HepG2 (cell line): Measurements from ENCODE around the gene DIAPH3. TPM values are rescaled to one million over a fixed set of nuclear protein-coding genes. Genes with fewer than 3 reads are reported as not detected.

Source experiments
- ATAC-seq: fragments of 200-7000 bp; cut with Tn5 transposase; 3 replicates; pipeline ENCODE4 v1.9.1; 2020; ENCODE audit warnings: mild to moderate bottlenecking, moderate library complexity
- BruUV-seq: library from RNA; stranded (reverse); fragments of 400-500 nt; replicated peaks from 2 replicates; lab custom pipeline; 2021; lab: Mats Ljungman, UMichigan
- CTCF ChIA-PET: fragments of 300-600 bp; formaldehyde crosslinking; extraction: SDS; loops from one replicate; lab custom pipeline; 2021; ENCODE audit warnings: low total read pairs, inconsistent platforms, low intra/inter-chr PET ratio; lab: Yijun Ruan, JAX
- POLR2A ChIA-PET: fragments of 350-600 bp; sonication (Branson Sonifier 250); formaldehyde crosslinking; loops from one replicate; lab custom pipeline; 2020; ENCODE audit warnings: antibody characterized with exemption, inconsistent platforms; lab: Yijun Ruan, JAX
- DNase-seq: peaks from one replicate; pipeline ENCODE4 v3.0.0-alpha.2; 2015; ENCODE audit warnings: low spot score
- FAIRE-seq: peaks from 3 replicates; lab custom pipeline; 2011; peaks lifted over from hg19 to GRCh38; lab: Jason Lieb, UNC
- H2AFZ ChIP-seq: one replicate; pipeline ENCODE4 v1.6.1; 2011; ENCODE audit warnings: low read length, inconsistent platforms
- H3K27ac ChIP-seq: fragments of 300-600 bp; 3 replicates; pipeline ENCODE4 v1.8.0; 2011; ENCODE audit warnings: mixed run types, mild to moderate bottlenecking, mixed read lengths, low read length, inconsistent platforms; ENCODE audit not compliant: insufficient read depth; ENCODE audit errors: extremely low read length
- H3K27me3 ChIP-seq, 2 experiments: fragments of 200-600 bp in 1 of 2; 2 replicates in 1 of 2; 3 replicates in 1 of 2; pipeline versions ENCODE4 v1.6.0 to v1.8.0; 2011; ENCODE audit warnings: low read length in 2 of 2, mild to moderate bottlenecking in 2 of 2, moderate library complexity in 2 of 2, inconsistent platforms in 1 of 2; ENCODE audit not compliant: insufficient read depth in 2 of 2, control insufficient read depth in 1 of 2
- H3K36me3 ChIP-seq, 2 experiments: fragments of 200-600 bp in 1 of 2; replicated peaks in 1 of 2; 2 replicates in 1 of 2; 3 replicates in 1 of 2; pipeline versions ENCODE4 v1.5.1 to v1.8.0; 2011; ENCODE audit warnings: low read length in 2 of 2, inconsistent platforms in 1 of 2; ENCODE audit not compliant: insufficient read depth in 2 of 2, control insufficient read depth in 1 of 2
- H3K4me1 ChIP-seq: 2 replicates; pipeline ENCODE4 v1.5.1; 2012; ENCODE audit warnings: low read length, inconsistent platforms; ENCODE audit not compliant: insufficient read depth
- H3K4me2 ChIP-seq: 2 replicates; pipeline ENCODE4 v1.6.0; 2011; ENCODE audit warnings: low read depth, low read length, inconsistent platforms
- H3K4me3 ChIP-seq, 3 experiments: fragments of 200-600 bp in 1 of 3; sonication (generic), shearing (Covaris generic) in 1 of 3; replicated peaks in 1 of 3; 2 replicates each; pipeline ENCODE4 v1.5.1; 2011 to 2016; ENCODE audit warnings: low read length in 3 of 3, inconsistent platforms in 2 of 3, low read depth in 2 of 3, mild to moderate bottlenecking in 2 of 3, control low read depth in 1 of 3, mixed read lengths in 1 of 3; ENCODE audit not compliant: insufficient read depth in 1 of 3
- H3K79me2 ChIP-seq: one replicate; pipeline ENCODE4 v1.6.1; 2011; ENCODE audit warnings: low read length, inconsistent platforms; ENCODE audit not compliant: insufficient read depth
- H3K9ac ChIP-seq: 2 replicates; pipeline ENCODE4 v1.6.0; 2011; ENCODE audit warnings: mild to moderate bottlenecking, low read depth, low read length, inconsistent platforms; ENCODE audit not compliant: insufficient read depth
- H3K9me3 ChIP-seq: 2 replicates; pipeline ENCODE4 v1.5.1; 2012; ENCODE audit warnings: mild to moderate bottlenecking, low read length
- H4K20me1 ChIP-seq: 2 replicates; pipeline ENCODE4 v1.6.0; 2011; ENCODE audit warnings: inconsistent platforms, mild to moderate bottlenecking, low read length, moderate library complexity; ENCODE audit not compliant: insufficient read depth
- ATF7-NPFF ChIP-seq: sonication (generic); formaldehyde crosslinking; IDR thresholded peaks from 2 replicates; pipeline ENCODE4 v1.8.1; 2023; ENCODE audit warnings: mild to moderate bottlenecking, low read depth, missing genetic modification reagents, moderate library complexity
- ELF3 ChIP-seq: IDR thresholded peaks from 2 replicates; pipeline ENCODE4 v1.6.1; 2016; ENCODE audit warnings: missing genetic modification reagents, missing compliant biosample characterization
- HNF4G ChIP-seq, 2 experiments: sonication (generic) in 1 of 2; formaldehyde crosslinking in 1 of 2; IDR thresholded peaks; 2 replicates each; pipeline versions ENCODE4 v1.4.0 to v1.6.1; 2011 to 2020; ENCODE audit warnings: borderline replicate concordance in 2 of 2, low read depth in 2 of 2, mild to moderate bottlenecking in 2 of 2, low read length in 1 of 2, missing genetic modification reagents in 1 of 2, moderate library complexity in 1 of 2
- ISL2 ChIP-seq: sonication (generic); formaldehyde crosslinking; IDR thresholded peaks from 2 replicates; pipeline ENCODE4 v1.5.0; 2020; ENCODE audit warnings: missing genetic modification reagents
- MED13 ChIP-seq: sonication (generic); formaldehyde crosslinking; IDR thresholded peaks from 2 replicates; pipeline ENCODE4 v1.5.0; 2020; ENCODE audit warnings: missing genetic modification reagents
- PRMT3 ChIP-seq: sonication (generic); formaldehyde crosslinking; IDR thresholded peaks from 2 replicates; pipeline ENCODE4 v1.8.1; 2022; ENCODE audit warnings: low read depth, mild to moderate bottlenecking, moderate library complexity, missing genetic modification reagents, borderline replicate concordance
- SRF ChIP-seq: IDR thresholded peaks from 2 replicates; pipeline ENCODE4 v1.6.1; 2011; ENCODE audit warnings: mild to moderate bottlenecking, low read depth, low read length, moderate library complexity
- TEAD2 ChIP-seq: sonication (generic); formaldehyde crosslinking; IDR thresholded peaks from 2 replicates; pipeline ENCODE4 v1.9.0; 2021; ENCODE audit warnings: missing genetic modification reagents
- ZFP62 ChIP-seq: sonication (generic); formaldehyde crosslinking; IDR thresholded peaks from 2 replicates; pipeline ENCODE4 v1.4.0; 2020; ENCODE audit warnings: missing genetic modification reagents
- ZFY ChIP-seq: sonication (generic); formaldehyde crosslinking; IDR thresholded peaks from 2 replicates; pipeline ENCODE4 v1.4.0; 2020; ENCODE audit warnings: missing genetic modification reagents
- ZMAT3 ChIP-seq: sonication (generic); formaldehyde crosslinking; conservative IDR thresholded peaks from 2 replicates; pipeline ENCODE4 v1.7.0; 2021; ENCODE audit warnings: missing genetic modification reagents
- ZNF264 ChIP-seq: sonication (generic); formaldehyde crosslinking; IDR thresholded peaks from 2 replicates; pipeline ENCODE4 v1.4.0; 2020; ENCODE audit warnings: missing genetic modification reagents
- ZNF329 ChIP-seq: sonication (generic); formaldehyde crosslinking; IDR thresholded peaks from 2 replicates; pipeline ENCODE4 v1.9.0; 2021; ENCODE audit warnings: low read depth, mild to moderate bottlenecking, missing genetic modification reagents
- ZNF710 ChIP-seq: sonication (generic); formaldehyde crosslinking; IDR thresholded peaks from 2 replicates; pipeline ENCODE4 v1.5.0; 2020; ENCODE audit warnings: mild to moderate bottlenecking, missing genetic modification reagents, borderline replicate concordance
- ZNF781 ChIP-seq: sonication (generic); formaldehyde crosslinking; IDR thresholded peaks from 2 replicates; pipeline ENCODE4 v1.5.1; 2020; ENCODE audit warnings: borderline replicate concordance, mild to moderate bottlenecking, missing genetic modification reagents; ENCODE audit errors: not compliant biosample characterization
- in situ Hi-C: cut with HindIII; loops from 2 replicates; pipeline ENCODE4 v1.10.0; 2017; ENCODE audit warnings: low pct_unique_long_range_greater_than_20kb; ENCODE audit not compliant: extremely low pct_ligation_motif_present
- intact Hi-C: fragments of 100-400 bp; cut with micrococcal nuclease; formaldehyde crosslinking; loops from one replicate; pipeline ENCODE4 v1.10.0; 2022; ENCODE audit not compliant: unreplicated experiment
- polyA plus RNA-seq, 8 experiments: library from polyadenylated mRNA; depleted of rRNA in 3 of 8; stranded (reverse) in 7 of 8; unstranded in 1 of 8; fragments of >200 nt; fragmentation: Illumina TruSeq in 4 of 8; extraction: Trizol in 4 of 8; gene quantifications; 2 replicates each; pipeline versions ENCODE4 v1.2.1 to v1.2.3, GENCODE V29; 2011 to 2016; ENCODE audit warnings: low read depth in 4 of 8, missing spikeins in 1 of 8, mixed read lengths in 1 of 8; ENCODE audit not compliant: insufficient read depth in 1 of 8
- total RNA-seq, 5 experiments: library from RNA; depleted of rRNA; stranded (reverse); fragments of >200 nt; fragmentation: Illumina TruSeq; extraction: Trizol; gene quantifications; 2 replicates each; pipeline ENCODE4 v1.2.3, GENCODE V29; 2016; ENCODE audit warnings: low read depth in 1 of 5
- TF ChIP-seq, protein P1 (sequence below): sonication (generic); formaldehyde crosslinking; IDR thresholded peaks from 2 replicates; pipeline ENCODE4 v1.9.0; 2022; ENCODE audit warnings: missing genetic modification reagents, mild to moderate bottlenecking, borderline replicate concordance
- TF ChIP-seq, protein P2 (sequence below): sonication (generic); formaldehyde crosslinking; IDR thresholded peaks from 2 replicates; pipeline ENCODE4 v1.4.0; 2020; ENCODE audit warnings: mild to moderate bottlenecking, missing genetic modification reagents
- TF ChIP-seq, protein P3 (sequence below): IDR thresholded peaks from 2 replicates; pipeline ENCODE4 v1.6.1; 2016; ENCODE audit warnings: missing compliant biosample characterization, missing genetic modification reagents, borderline replicate concordance

The DIAPH3 gene
- total and polyA plus RNA-seq, 2 of the 13 experiments (the other 11 are each of a cell fraction or from before 2014, with no cell fraction given) = 4.0 to 9.3 TPM

GRCh38 chr13:60158321-60158801 is 5.4 kb downstream of the DIAPH3 start:
- no peak overlapping the region for H3K4me2 ChIP-seq
- no peak for FAIRE-seq
- DNase-seq = no peak
- TF ChIP-seq ZFP62 (no peak), ATF7-NPFF (CRISPR knock-in tag) (no peak), TEAD2 (CRISPR knock-in tag) (no peak), ZNF781 (CRISPR knock-in tag) (no peak), HNF4G (IDR thresholded peaks at IDR 0.05; ENCODE audit: borderline replicate concordance, low read depth, low read length) (no peak), HNF4G (CRISPR knock-in tag; IDR thresholded peaks at IDR 0.05; ENCODE audit: borderline replicate concordance, low read depth) (no peak), ZNF710 (no peak), MED13 (CRISPR knock-in tag) (no peak), ZMAT3 (CRISPR knock-in tag) (no peak), ZFY (CRISPR knock-in tag) (no peak), SRF (no peak), ZNF264 (CRISPR knock-in tag) (no peak), ELF3 (CRISPR knock-in tag) (no peak), PRMT3 (CRISPR knock-in tag) (no peak), ZNF329 (no peak), ISL2 (CRISPR knock-in tag) (no peak)
- TF ChIP-seq, protein P1, sequence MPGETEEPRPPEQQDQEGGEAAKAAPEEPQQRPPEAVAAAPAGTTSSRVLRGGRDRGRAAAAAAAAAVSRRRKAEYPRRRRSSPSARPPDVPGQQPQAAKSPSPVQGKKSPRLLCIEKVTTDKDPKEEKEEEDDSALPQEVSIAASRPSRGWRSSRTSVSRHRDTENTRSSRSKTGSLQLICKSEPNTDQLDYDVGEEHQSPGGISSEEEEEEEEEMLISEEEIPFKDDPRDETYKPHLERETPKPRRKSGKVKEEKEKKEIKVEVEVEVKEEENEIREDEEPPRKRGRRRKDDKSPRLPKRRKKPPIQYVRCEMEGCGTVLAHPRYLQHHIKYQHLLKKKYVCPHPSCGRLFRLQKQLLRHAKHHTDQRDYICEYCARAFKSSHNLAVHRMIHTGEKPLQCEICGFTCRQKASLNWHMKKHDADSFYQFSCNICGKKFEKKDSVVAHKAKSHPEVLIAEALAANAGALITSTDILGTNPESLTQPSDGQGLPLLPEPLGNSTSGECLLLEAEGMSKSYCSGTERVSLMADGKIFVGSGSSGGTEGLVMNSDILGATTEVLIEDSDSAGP = no peak
- TF ChIP-seq, protein P2, sequence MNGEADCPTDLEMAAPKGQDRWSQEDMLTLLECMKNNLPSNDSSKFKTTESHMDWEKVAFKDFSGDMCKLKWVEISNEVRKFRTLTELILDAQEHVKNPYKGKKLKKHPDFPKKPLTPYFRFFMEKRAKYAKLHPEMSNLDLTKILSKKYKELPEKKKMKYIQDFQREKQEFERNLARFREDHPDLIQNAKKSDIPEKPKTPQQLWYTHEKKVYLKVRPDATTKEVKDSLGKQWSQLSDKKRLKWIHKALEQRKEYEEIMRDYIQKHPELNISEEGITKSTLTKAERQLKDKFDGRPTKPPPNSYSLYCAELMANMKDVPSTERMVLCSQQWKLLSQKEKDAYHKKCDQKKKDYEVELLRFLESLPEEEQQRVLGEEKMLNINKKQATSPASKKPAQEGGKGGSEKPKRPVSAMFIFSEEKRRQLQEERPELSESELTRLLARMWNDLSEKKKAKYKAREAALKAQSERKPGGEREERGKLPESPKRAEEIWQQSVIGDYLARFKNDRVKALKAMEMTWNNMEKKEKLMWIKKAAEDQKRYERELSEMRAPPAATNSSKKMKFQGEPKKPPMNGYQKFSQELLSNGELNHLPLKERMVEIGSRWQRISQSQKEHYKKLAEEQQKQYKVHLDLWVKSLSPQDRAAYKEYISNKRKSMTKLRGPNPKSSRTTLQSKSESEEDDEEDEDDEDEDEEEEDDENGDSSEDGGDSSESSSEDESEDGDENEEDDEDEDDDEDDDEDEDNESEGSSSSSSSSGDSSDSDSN (CRISPR knock-in tag) = no peak
- TF ChIP-seq, protein P3, sequence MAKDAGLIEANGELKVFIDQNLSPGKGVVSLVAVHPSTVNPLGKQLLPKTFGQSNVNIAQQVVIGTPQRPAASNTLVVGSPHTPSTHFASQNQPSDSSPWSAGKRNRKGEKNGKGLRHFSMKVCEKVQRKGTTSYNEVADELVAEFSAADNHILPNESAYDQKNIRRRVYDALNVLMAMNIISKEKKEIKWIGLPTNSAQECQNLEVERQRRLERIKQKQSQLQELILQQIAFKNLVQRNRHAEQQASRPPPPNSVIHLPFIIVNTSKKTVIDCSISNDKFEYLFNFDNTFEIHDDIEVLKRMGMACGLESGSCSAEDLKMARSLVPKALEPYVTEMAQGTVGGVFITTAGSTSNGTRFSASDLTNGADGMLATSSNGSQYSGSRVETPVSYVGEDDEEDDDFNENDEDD (CRISPR knock-in tag) = no peak
- BruUV-seq = no TSS peak
- H4K20me1 ChIP-seq = no peaks in the 10 kb centered on the region
- no peak overlapping the region for H3K4me3 ChIP-seq
- POLR2A ChIA-PET = no interaction called here
- H3K9ac ChIP-seq = no peak overlapping the region
- no peaks in the 10 kb centered on the region for H3K9me3 ChIP-seq
- CTCF ChIA-PET = no interaction called here
- H3K79me2 ChIP-seq = peaks cover 34% of the 10 kb centered on the region
- no peaks in the 10 kb centered on the region for H3K36me3 ChIP-seq
- peaks cover 20% of the 10 kb centered on the region for H3K4me1 ChIP-seq
- no peak; the same call in 2 of the 3 replicates for ATAC-seq
- no peaks in the 10 kb centered on the region for H3K27me3 ChIP-seq
- intact Hi-C loops = no loop called here
- no peak overlapping the region for H2AFZ ChIP-seq
- in situ Hi-C loops = no loop called here
- H3K27ac ChIP-seq = no peak overlapping the region
